HG03103 (cell line): ENCODE measurements around the gene JPT1.

Experiments used
- ATAC-seq: cut with Tn5 transposase; IDR thresholded peaks from one replicate; pipeline ENCODE4 v1.9.1; 2021; ENCODE audit warnings: low read depth; ENCODE audit not compliant: unreplicated experiment

The JPT1 gene

GRCh38 chr17:75109407-75110233 lies 44.7 kb downstream of the JPT1 start, which contains the start of gene ARMC7:
Gene ARMC7, plus strand, starts transcription at chr17:75109969. Its CDS starts 320 bp downstream, at chr17:75110289.
- ATAC-seq, result peak; percentile 48

- no peak for ATAC-seq
Observed at GRCh38 chr17:75109046-75109406, 45.3 kb downstream of the JPT1 start.

- ATAC-seq, result no peak
Observed at GRCh38 chr17:75108193-75108592, 46.1 kb downstream of the JPT1 start.

GRCh38 chr17:75105126-75106080 lies 48.9 kb downstream of the JPT1 start:
- ATAC-seq, result no peak

- ATAC-seq, result no peak
Observed at GRCh38 chr17:75103601-75104554, 50.4 kb downstream of the JPT1 start.

- no peak for ATAC-seq
Observed at GRCh38 chr17:75102385-75102821, 51.9 kb downstream of the JPT1 start.

- no peak for ATAC-seq
Observed at GRCh38 chr17:75099881-75100595, 54.3 kb downstream of the JPT1 start.

- ATAC-seq, result no peak
Observed at GRCh38 chr17:75098861-75099260, 55.5 kb downstream of the JPT1 start.

- no peak for ATAC-seq
Observed at GRCh38 chr17:75097865-75098264, 56.4 kb downstream of the JPT1 start.

- ATAC-seq, result no peak
Observed at GRCh38 chr17:75096082-75096625, 58.2 kb downstream of the JPT1 start.

- ATAC-seq, result no peak
Observed at GRCh38 chr17:75094871-75095399, 59.4 kb downstream of the JPT1 start.

- no peak for ATAC-seq
Observed at GRCh38 chr17:75093548-75094158, 60.7 kb downstream of the JPT1 start.

- ATAC-seq, result no peak
Observed at GRCh38 chr17:75091855-75092327, 62.4 kb downstream of the JPT1 start.

GRCh38 chr17:75090871-75091854 lies 63.1 kb downstream of the JPT1 start:
- ATAC-seq, result no peak

- ATAC-seq, result no peak
Observed at GRCh38 chr17:75088465-75089417, 65.6 kb downstream of the JPT1 start.
